ENCODE measurements around the gene TEX53. TPM values are rescaled to one million over a fixed set of nuclear protein-coding genes. Genes with fewer than 3 reads are reported as not detected.
A peak's percentile ranks its signal among the peaks of the same experiment; 100 is the strongest.

Gene TEX53
- total RNA-seq, 1 donor from 2014 or later: not detected

- no peaks in the 10 kb centered on the region for H3K27me3 ChIP-seq (ENCODE audit: control insufficient read depth, insufficient read depth, low read length)
- FAIRE-seq (no peak), DNase-seq (ENCODE audit: low read depth) (no peak)
- no peak overlapping the region for H3K4me3 ChIP-seq (ENCODE audit: low read depth, low read length)
- no peaks in the 10 kb centered on the region for H3K36me3 ChIP-seq (ENCODE audit: control insufficient read depth, insufficient read depth, low read length)
- no peak for TF ChIP-seq CTCF (IDR thresholded peaks at IDR 0.05; ENCODE audit: insufficient read depth, low read length, severe bottlenecking)
Measured at GRCh38 chr9:114684036-114684435, 26.4 kb upstream of the TEX53 start.

- Histone ChIP-seq H3K4me3 (ENCODE audit: low read depth, low read length) (no peak overlapping the region), H3K36me3 (ENCODE audit: control insufficient read depth, insufficient read depth, low read length) (no peaks in the 10 kb centered on the region), H3K27me3 (ENCODE audit: control insufficient read depth, insufficient read depth, low read length) (no peaks in the 10 kb centered on the region)
- DNase-seq (ENCODE audit: low read depth): no peak
- FAIRE-seq: no peak
- no peak for TF ChIP-seq CTCF (IDR thresholded peaks at IDR 0.05; ENCODE audit: insufficient read depth, low read length, severe bottlenecking)
Measured at GRCh38 chr9:114682846-114683245, 25.2 kb upstream of the TEX53 start.

- no peaks in the 10 kb centered on the region for H3K36me3 ChIP-seq (ENCODE audit: control insufficient read depth, insufficient read depth, low read length)
- no peak for FAIRE-seq
- TF ChIP-seq CTCF (IDR thresholded peaks at IDR 0.05; ENCODE audit: insufficient read depth, low read length, severe bottlenecking): peak; percentile 87
Measured at GRCh38 chr9:114681594-114682332, 24.2 kb upstream of the TEX53 start, which contains the start of gene TEX48. TEX48 (minus strand) TSS chr9:114682192; CDS start chr9:114671723, 10,469 bp downstream.

GRCh38 chr9:114680259-114681001 lies 22.8 kb upstream of the TEX53 start:
- H3K27me3 ChIP-seq (ENCODE audit: control insufficient read depth, insufficient read depth, low read length): no peaks in the 10 kb centered on the region
- TF ChIP-seq CTCF (IDR thresholded peaks at IDR 0.05; ENCODE audit: insufficient read depth, low read length, severe bottlenecking): no peak
- H3K36me3 ChIP-seq (ENCODE audit: control insufficient read depth, insufficient read depth, low read length): no peaks in the 10 kb centered on the region
- no peak for FAIRE-seq
- DNase-seq (ENCODE audit: low read depth): no peak
- no peak overlapping the region for H3K4me3 ChIP-seq (ENCODE audit: low read depth, low read length)

More at GRCh38 chr9:114681594-114682332, 24.2 kb upstream of the TEX53 start, which contains the start of gene TEX48:
- H3K27me3 ChIP-seq (ENCODE audit: control insufficient read depth, insufficient read depth, low read length): no peaks in the 10 kb centered on the region
- peak; percentile 71 for DNase-seq (ENCODE audit: low read depth)
- no peak within 1 kb of the TSS for H3K4me3 ChIP-seq (ENCODE audit: low read depth, low read length)

GRCh38 chr9:114678795-114679194 lies 21.2 kb upstream of the TEX53 start:
- H3K4me3 ChIP-seq (ENCODE audit: low read depth, low read length): no peak overlapping the region
- no peak for TF ChIP-seq CTCF (IDR thresholded peaks at IDR 0.05; ENCODE audit: insufficient read depth, low read length, severe bottlenecking)
- FAIRE-seq (no peak), DNase-seq (ENCODE audit: low read depth) (no peak)
- H3K36me3 ChIP-seq (ENCODE audit: control insufficient read depth, insufficient read depth, low read length): no peaks in the 10 kb centered on the region
- H3K27me3 ChIP-seq (ENCODE audit: control insufficient read depth, insufficient read depth, low read length): no peaks in the 10 kb centered on the region
